Fibroblast of lung (primary cell): ENCODE measurements around the gene PCMTD2. TPM values are rescaled to one million over a fixed set of nuclear protein-coding genes. Genes with fewer than 3 reads are reported as not detected.

Experiments
- DNase-seq, 2 donors: peaks; one replicate each; pipeline versions ENCODE4 v3.0.0 to v3.0.0-alpha.2; 2010; ENCODE audit warnings: low read depth in 2 of 2
- H2AFZ ChIP-seq: 2 replicates; pipeline ENCODE4 v1.5.1; 2012; ENCODE audit warnings: low read length, control low read depth, inconsistent platforms
- H3K27ac ChIP-seq: 2 replicates; pipeline ENCODE4 v1.5.1; 2011; ENCODE audit warnings: low read length, control low read depth; ENCODE audit not compliant: insufficient read depth
- H3K27me3 ChIP-seq: 2 replicates; pipeline ENCODE4 v1.5.1; 2011; ENCODE audit warnings: mild to moderate bottlenecking, low read length; ENCODE audit not compliant: control insufficient read depth, insufficient read depth
- H3K36me3 ChIP-seq: 2 replicates; pipeline ENCODE4 v1.5.1; 2011; ENCODE audit warnings: low read length; ENCODE audit not compliant: control insufficient read depth, insufficient read depth
- H3K4me1 ChIP-seq: 2 replicates; pipeline ENCODE4 v1.5.1; 2011; ENCODE audit warnings: low read length; ENCODE audit not compliant: control insufficient read depth, insufficient read depth; ENCODE audit errors: extremely low read depth
- H3K4me2 ChIP-seq: 2 replicates; pipeline ENCODE4 v1.5.1; 2011; ENCODE audit warnings: low read length, control low read depth; ENCODE audit not compliant: insufficient read depth; ENCODE audit errors: extremely low read depth
- H3K4me3 ChIP-seq, 4 experiments: fragments of 200-600 bp in 1 of 4; sonication (generic) in 1 of 4; replicated peaks in 1 of 4; 2 replicates each; pipeline ENCODE4 v1.5.1; 2011 to 2016; ENCODE audit warnings: low read length in 4 of 4, low read depth in 3 of 4, mild to moderate bottlenecking in 3 of 4, control low read depth in 2 of 4, inconsistent platforms in 1 of 4, mixed read lengths in 1 of 4; ENCODE audit not compliant: insufficient read depth in 1 of 4; ENCODE audit errors: control extremely low read depth in 1 of 4
- H3K79me2 ChIP-seq: 2 replicates; pipeline ENCODE4 v1.5.1; 2012; ENCODE audit warnings: mild to moderate bottlenecking, low read length, inconsistent platforms; ENCODE audit not compliant: control insufficient read depth, insufficient read depth
- H3K9ac ChIP-seq: 2 replicates; pipeline ENCODE4 v1.5.1; 2011; ENCODE audit warnings: mild to moderate bottlenecking, low read length, control low read depth; ENCODE audit not compliant: insufficient read depth
- H3K9me3 ChIP-seq: 2 replicates; pipeline ENCODE4 v1.5.1; 2012; ENCODE audit warnings: low read depth, low read length; ENCODE audit not compliant: control insufficient read depth, insufficient read depth
- H4K20me1 ChIP-seq: 2 replicates; pipeline ENCODE4 v1.5.1; 2011; ENCODE audit warnings: low read length; ENCODE audit not compliant: control insufficient read depth, insufficient read depth; ENCODE audit errors: extremely low read depth
- EZH2 ChIP-seq: IDR thresholded peaks from 2 replicates; pipeline ENCODE4 v1.5.1; 2012; ENCODE audit warnings: low read length, control low read depth, mild to moderate bottlenecking; ENCODE audit errors: missing control alignments
- polyA plus RNA-seq, 2 donors: library from polyadenylated mRNA; depleted of rRNA in 1 of 2; stranded (reverse) in 1 of 2; unstranded in 1 of 2; fragments of >200 nt; gene quantifications; 2 replicates each; pipeline ENCODE4 v1.2.1, GENCODE V29; 2011 to 2012; ENCODE audit warnings: missing spikeins in 1 of 2
- total RNA-seq: library from RNA; depleted of rRNA; stranded (reverse); fragments of >200 nt; gene quantifications from 2 replicates; pipeline ENCODE4 v1.2.1, GENCODE V29; 2014
- TF ChIP-seq, protein P1 (sequence below), 2 donors: IDR thresholded peaks in 1 of 2; conservative IDR thresholded peaks in 1 of 2; 1 replicate in 1 of 2; 2 replicates in 1 of 2; pipeline ENCODE4 v1.5.1; 2011 to 2012; ENCODE audit warnings: low read length in 2 of 2, control low read depth in 1 of 2, inconsistent platforms in 1 of 2, low read depth in 1 of 2, mild to moderate bottlenecking in 1 of 2

The PCMTD2 gene
- total and polyA plus RNA-seq, 2 donors (not counting 1 experiment from before 2014, with no cell fraction given) = 39.5 to 42.9 TPM

- no peak overlapping the region for H3K4me3 ChIP-seq
- DNase-seq = no peak
- H3K4me1 ChIP-seq = peaks cover 9% of the 10 kb centered on the region
- no peak overlapping the region for H2AFZ ChIP-seq
- H4K20me1 ChIP-seq = no peaks in the 10 kb centered on the region
- no peak overlapping the region for H3K4me2 ChIP-seq
- H3K79me2 ChIP-seq = no peaks in the 10 kb centered on the region
- no peak overlapping the region for H3K9ac ChIP-seq
- H3K27me3 ChIP-seq = peaks cover 13% of the 10 kb centered on the region
- no peak for TF ChIP-seq EZH2
- TF ChIP-seq, protein P1, sequence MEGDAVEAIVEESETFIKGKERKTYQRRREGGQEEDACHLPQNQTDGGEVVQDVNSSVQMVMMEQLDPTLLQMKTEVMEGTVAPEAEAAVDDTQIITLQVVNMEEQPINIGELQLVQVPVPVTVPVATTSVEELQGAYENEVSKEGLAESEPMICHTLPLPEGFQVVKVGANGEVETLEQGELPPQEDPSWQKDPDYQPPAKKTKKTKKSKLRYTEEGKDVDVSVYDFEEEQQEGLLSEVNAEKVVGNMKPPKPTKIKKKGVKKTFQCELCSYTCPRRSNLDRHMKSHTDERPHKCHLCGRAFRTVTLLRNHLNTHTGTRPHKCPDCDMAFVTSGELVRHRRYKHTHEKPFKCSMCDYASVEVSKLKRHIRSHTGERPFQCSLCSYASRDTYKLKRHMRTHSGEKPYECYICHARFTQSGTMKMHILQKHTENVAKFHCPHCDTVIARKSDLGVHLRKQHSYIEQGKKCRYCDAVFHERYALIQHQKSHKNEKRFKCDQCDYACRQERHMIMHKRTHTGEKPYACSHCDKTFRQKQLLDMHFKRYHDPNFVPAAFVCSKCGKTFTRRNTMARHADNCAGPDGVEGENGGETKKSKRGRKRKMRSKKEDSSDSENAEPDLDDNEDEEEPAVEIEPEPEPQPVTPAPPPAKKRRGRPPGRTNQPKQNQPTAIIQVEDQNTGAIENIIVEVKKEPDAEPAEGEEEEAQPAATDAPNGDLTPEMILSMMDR (conservative IDR thresholded peaks at IDR 0.05 in 1 of 2, IDR thresholded peaks at IDR 0.05 in 1 of 2; ENCODE audit: low read depth in 1 of 2, low read length in 2 of 2) = no peak
- H3K36me3 ChIP-seq = no peaks in the 10 kb centered on the region
- H3K27ac ChIP-seq = no peak overlapping the region
- no peaks in the 10 kb centered on the region for H3K9me3 ChIP-seq
These were observed 36.3 kb upstream of the PCMTD2 start for GRCh38 chr20:64219202-64219601.

- no peak overlapping the region for H3K9ac ChIP-seq
These were observed 35.8 kb upstream of the PCMTD2 start for GRCh38 chr20:64219730-64220129.

GRCh38 chr20:64220420-64220819 lies 35.1 kb upstream of the PCMTD2 start:
- no peak overlapping the region for H2AFZ ChIP-seq
- no peak for DNase-seq
- no peaks in the 10 kb centered on the region for H3K9me3 ChIP-seq
- no peaks in the 10 kb centered on the region for H3K36me3 ChIP-seq
- H3K4me1 ChIP-seq = peaks cover 9% of the 10 kb centered on the region
- H3K27ac ChIP-seq = no peak overlapping the region
- no peak overlapping the region for H3K4me3 ChIP-seq
- no peaks in the 10 kb centered on the region for H3K79me2 ChIP-seq
- TF ChIP-seq, protein P1 (conservative IDR thresholded peaks at IDR 0.05 in 1 of 2, IDR thresholded peaks at IDR 0.05 in 1 of 2; ENCODE audit: low read depth in 1 of 2, low read length in 2 of 2) = no peak
- no peak for TF ChIP-seq EZH2
- peaks cover 13% of the 10 kb centered on the region for H3K27me3 ChIP-seq
- no peak overlapping the region for H3K9ac ChIP-seq
- no peaks in the 10 kb centered on the region for H4K20me1 ChIP-seq
- no peak overlapping the region for H3K4me2 ChIP-seq

More at GRCh38 chr20:64219730-64220129, 35.8 kb upstream of the PCMTD2 start:
- no peaks in the 10 kb centered on the region for H4K20me1 ChIP-seq
- H2AFZ ChIP-seq = no peak overlapping the region
- H3K4me1 ChIP-seq = peaks cover 9% of the 10 kb centered on the region
- H3K36me3 ChIP-seq = no peaks in the 10 kb centered on the region
- H3K9me3 ChIP-seq = no peaks in the 10 kb centered on the region
- no peak overlapping the region for H3K4me2 ChIP-seq
- no peak for DNase-seq
- no peaks in the 10 kb centered on the region for H3K79me2 ChIP-seq
- H3K27me3 ChIP-seq = peaks cover 13% of the 10 kb centered on the region
- no peak overlapping the region for H3K4me3 ChIP-seq
- no peak for TF ChIP-seq EZH2
- TF ChIP-seq, protein P1 (conservative IDR thresholded peaks at IDR 0.05 in 1 of 2, IDR thresholded peaks at IDR 0.05 in 1 of 2; ENCODE audit: low read depth in 1 of 2, low read length in 2 of 2) = no peak
- H3K27ac ChIP-seq = no peak overlapping the region
